Heart right ventricle (tissue), 16 donors: ENCODE measurements around the gene NCOA6. TPM values are rescaled to one million over a fixed set of nuclear protein-coding genes. Genes with fewer than 3 reads are reported as not detected.

ENCODE experiments used
- ATAC-seq, 8 donors: fragments of 200-7000 bp; cut with Tn5 transposase; one replicate each; pipeline ENCODE4 v1.9.1; 2020; ENCODE audit warnings: mild to moderate bottlenecking in 8 of 8, moderate library complexity in 8 of 8, moderate number of reproducible peaks in 1 of 8
- DNase-seq, 2 donors: peaks; one replicate each; pipeline ENCODE4 v3.0.0-alpha.2; 2020
- H3K27ac ChIP-seq, 10 donors: fragments of 200-600 bp; sonication (generic) in 2 of 10; one replicate each; pipeline versions ENCODE4 v1.5.0 to v1.8.0; 2020 to 2022; ENCODE audit warnings: mild to moderate bottlenecking in 3 of 10
- H3K27me3 ChIP-seq, 7 donors: fragments of 200-600 bp; one replicate each; pipeline ENCODE4 v1.8.0; 2021 to 2022; ENCODE audit warnings: mild to moderate bottlenecking in 2 of 7
- H3K36me3 ChIP-seq, 9 donors: fragments of 200-600 bp; sonication (generic) in 1 of 9; one replicate each; pipeline versions ENCODE4 v1.5.0 to v1.8.0; 2020 to 2022; ENCODE audit warnings: mild to moderate bottlenecking in 2 of 9
- H3K4me1 ChIP-seq, 9 donors: fragments of 200-600 bp; sonication (generic) in 1 of 9; one replicate each; pipeline versions ENCODE4 v1.5.0 to v1.8.0; 2020 to 2022; ENCODE audit warnings: mild to moderate bottlenecking in 4 of 9
- H3K4me3 ChIP-seq, 10 donors: fragments of 200-600 bp; sonication (generic) in 2 of 10; one replicate each; pipeline versions ENCODE4 v1.5.0 to v1.8.0; 2020 to 2022; ENCODE audit warnings: mild to moderate bottlenecking in 7 of 10, moderate library complexity in 2 of 10
- H3K9me3 ChIP-seq, 11 donors: fragments of 200-600 bp in 10 of 11; sonication (generic) in 2 of 11; one replicate each; pipeline versions ENCODE4 v1.5.0 to v1.8.0; 2013 to 2022; ENCODE audit warnings: mild to moderate bottlenecking in 2 of 11, control low read depth in 1 of 11, moderate library complexity in 1 of 11
- WGBS, 2 donors: extraction: QIAGEN DNeasy Blood & Tissue Kit; methylation state at CpG; one replicate each; pipeline ENCODE4 v1.1.7; 2013; ENCODE audit warnings: inconsistent platforms in 1 of 2; 5-methylcytosine and 5-hydroxymethylcytosine counted together
- intact Hi-C, 10 donors: fragments of 100-400 bp; cut with DNase I; formaldehyde crosslinking; loops; one replicate each; pipeline versions ENCODE4 v1.11.1 to v1.14.2; 2022
- polyA plus RNA-seq, 2 donors: library from polyadenylated mRNA; stranded (reverse); fragments of 200-250 nt; gene quantifications; one replicate each; pipeline ENCODE4 v1.2.3, GENCODE V29; 2013
- total RNA-seq, 10 donors: library from RNA; stranded (reverse); fragmentation: NEBNext Ultra II Directional in 3 of 10; extraction: Animal tissue kit (Norgen Biotek cat#: 25700) in 3 of 10; gene quantifications; one replicate each; pipeline versions ENCODE4 v1.2.1 to v1.2.4, GENCODE V29; 2021 to 2023
- TF ChIP-seq, protein P1 (sequence below), 9 donors: fragments of 200-600 bp; sonication (generic) in 2 of 9; IDR thresholded peaks; one replicate each; pipeline versions ENCODE4 v1.5.0 to v1.8.0; 2021 to 2022; ENCODE audit warnings: antibody characterized with exemption in 9 of 9, mild to moderate bottlenecking in 5 of 9, moderate library complexity in 1 of 9
- donor health status: Arrhythmogenic right ventricular cardiomyopathy.
- donor health status: ischemic (EF 13 %, LVEDD 7.1; RV severe dilation, severe dysfunction).
- donor health status: healthy with polysubstance abuse.
- donor health status: DM: no; HTN: yes; CAD: no.
- donor health status: DM: no; HTN: no; CAD: no.
- donor health status: ischemic (EF 25% LVEDD 6.9; RV normal size, moderate dysfunction).
- donor health status: ischemic (EF 25% LVEDD 5.7; RV mildly dilated, moderate dysfunction).
- donor health status: healthy.
- donor health status: DM: yes; HTN: yes; CAD: no.
- donor health status: Ischemic cardiomyopathy.
- donor health status: ischemic (EF 35%, LVEDD 5.7; RV mildly dilated, moderate dysfunction).
- donor health status: nonischemic (EF 11% LVEDD 7.7; RV severe dilation, severe dysfunction).
- donor health status: DM: yes; HTN: yes; CAD: no.
- donor health status: PGD.
- donor health status: ischemic (EF 29% LVEDD 5.4; RV normal size, mild dysfunction).
- donor health status: nonischemic (EF 23%, LVEDD 6.1; RV moderate dilation, normal function).

NCOA6 gene
- total and polyA plus RNA-seq, 12 donors, result 11.6 to 37.5 (median 18.0) TPM

DNA sequence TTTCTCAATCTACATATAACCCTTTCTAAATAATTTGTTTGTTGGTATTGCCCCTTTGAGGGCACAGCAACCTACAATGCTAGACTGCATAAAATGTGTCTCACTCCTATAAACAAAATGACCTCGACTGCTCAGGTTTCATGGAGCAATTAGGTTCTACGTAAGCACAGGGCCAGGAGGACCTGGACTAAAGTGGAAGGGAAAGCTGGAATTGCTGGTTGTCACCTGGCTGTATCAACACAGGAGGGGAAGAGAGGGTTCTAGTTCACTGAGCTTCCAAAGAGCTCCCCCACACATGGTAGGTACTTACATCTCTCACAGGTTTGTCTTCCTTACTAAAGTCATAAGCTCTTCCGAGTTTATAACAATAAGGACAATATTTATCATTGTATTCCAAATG, 51.0 kb downstream of the NCOA6 start:
- peaks cover 0 to 97% (median 26%) of the 10 kb centered on the region in 9 donors for H3K36me3 ChIP-seq
- H3K27ac ChIP-seq, result no peak overlapping the region

DNA sequence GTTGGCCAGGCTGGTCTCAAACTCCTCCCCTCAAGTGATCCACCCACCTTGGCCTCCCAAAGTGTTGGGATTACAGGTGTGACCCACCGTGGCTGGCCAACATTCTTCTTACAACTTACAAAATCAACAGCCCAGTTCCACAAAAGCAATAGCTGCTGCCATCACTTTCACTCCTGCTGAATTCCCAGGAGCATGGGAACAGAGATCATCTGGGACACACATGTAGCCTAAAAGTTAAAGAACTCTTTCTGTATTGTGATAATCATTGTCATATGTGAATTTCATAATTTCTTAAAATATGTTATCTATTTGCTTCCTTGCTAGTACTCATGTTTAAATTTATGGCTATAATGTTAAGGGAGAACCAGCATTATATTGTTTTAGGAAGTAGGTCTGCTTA, 51.7 kb downstream of the NCOA6 start:
- Histone ChIP-seq H3K36me3 (peaks cover 0 to 96% (median 26%) of the 10 kb centered on the region in 9 donors), H3K4me3 (no peak overlapping the region), H3K27me3 (no peaks in the 10 kb centered on the region), H3K9me3 (no peaks in the 10 kb centered on the region), H3K27ac (no peak overlapping the region), H3K4me1 (peaks cover 0 to 7% (median 0%) of the 10 kb centered on the region in 9 donors)
- DNase-seq (no peak), ATAC-seq (no peak)
- intact Hi-C loops, result loop anchor here in 5 of 10 donors (5.0 to 10.0 kb wide), 3 partner anchors 189 to 461 kb away; no protein-coding TSS in a partner anchor
- TF ChIP-seq, protein P1, sequence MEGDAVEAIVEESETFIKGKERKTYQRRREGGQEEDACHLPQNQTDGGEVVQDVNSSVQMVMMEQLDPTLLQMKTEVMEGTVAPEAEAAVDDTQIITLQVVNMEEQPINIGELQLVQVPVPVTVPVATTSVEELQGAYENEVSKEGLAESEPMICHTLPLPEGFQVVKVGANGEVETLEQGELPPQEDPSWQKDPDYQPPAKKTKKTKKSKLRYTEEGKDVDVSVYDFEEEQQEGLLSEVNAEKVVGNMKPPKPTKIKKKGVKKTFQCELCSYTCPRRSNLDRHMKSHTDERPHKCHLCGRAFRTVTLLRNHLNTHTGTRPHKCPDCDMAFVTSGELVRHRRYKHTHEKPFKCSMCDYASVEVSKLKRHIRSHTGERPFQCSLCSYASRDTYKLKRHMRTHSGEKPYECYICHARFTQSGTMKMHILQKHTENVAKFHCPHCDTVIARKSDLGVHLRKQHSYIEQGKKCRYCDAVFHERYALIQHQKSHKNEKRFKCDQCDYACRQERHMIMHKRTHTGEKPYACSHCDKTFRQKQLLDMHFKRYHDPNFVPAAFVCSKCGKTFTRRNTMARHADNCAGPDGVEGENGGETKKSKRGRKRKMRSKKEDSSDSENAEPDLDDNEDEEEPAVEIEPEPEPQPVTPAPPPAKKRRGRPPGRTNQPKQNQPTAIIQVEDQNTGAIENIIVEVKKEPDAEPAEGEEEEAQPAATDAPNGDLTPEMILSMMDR (IDR thresholded peaks at IDR 0.05), result no peak
- 74 to 80% methylated on average over 1 of the region's 1 CpG for WGBS, 2 donors

More for the DNA sequence above, 51.0 kb downstream of the NCOA6 start:
- Histone ChIP-seq H3K9me3 (no peaks in the 10 kb centered on the region), H3K27me3 (no peaks in the 10 kb centered on the region), H3K4me1 (peaks cover 0 to 4% (median 0%) of the 10 kb centered on the region in 9 donors), H3K4me3 (no peak overlapping the region)
- TF ChIP-seq, protein P1 (IDR thresholded peaks at IDR 0.05), result no peak
- 91 to 95% methylated on average over 3 of the region's 3 CpGs for WGBS, 2 donors
- intact Hi-C loops, result loop anchor here in 5 of 10 donors (5.0 to 10.0 kb wide), 3 partner anchors 190 to 462 kb away; no protein-coding TSS in a partner anchor
- no peak for DNase-seq
- no peak for ATAC-seq

DNA sequence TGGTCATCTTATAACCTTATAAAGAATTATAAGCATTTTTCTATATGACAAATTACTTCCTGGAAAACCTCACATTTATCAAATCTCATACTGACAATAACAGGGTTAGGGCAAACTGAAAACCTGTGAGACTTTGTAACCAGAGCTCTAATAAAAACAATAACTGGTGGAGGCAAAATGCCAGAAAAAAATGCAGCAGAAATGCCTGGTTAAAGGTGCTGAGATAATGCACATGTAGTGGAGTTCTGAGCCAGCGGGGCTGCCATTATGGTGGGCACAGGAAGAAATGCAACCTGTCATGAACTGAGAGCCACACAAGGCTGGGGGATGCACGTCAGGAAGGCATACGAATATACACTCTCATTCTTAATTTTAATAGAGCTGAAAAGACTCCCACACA, 53.0 kb downstream of the NCOA6 start:
- H3K9me3 ChIP-seq, result no peaks in the 10 kb centered on the region
- peaks cover 0 to 96% (median 34%) of the 10 kb centered on the region in 9 donors for H3K36me3 ChIP-seq
- no peak for DNase-seq
- H3K4me1 ChIP-seq, result peaks cover 0 to 7% (median 0%) of the 10 kb centered on the region in 9 donors
- no peak overlapping the region for H3K4me3 ChIP-seq
- TF ChIP-seq, protein P1 (IDR thresholded peaks at IDR 0.05), result no peak
- H3K27me3 ChIP-seq, result no peaks in the 10 kb centered on the region
- intact Hi-C loops, result loop anchor here in 5 of 10 donors (5.0 to 10.0 kb wide), 3 partner anchors 188 to 460 kb away; no protein-coding TSS in a partner anchor
- ATAC-seq, result no peak
- no peak overlapping the region for H3K27ac ChIP-seq
- 84 to 91% methylated on average over 3 of the region's 3 CpGs for WGBS, 2 donors

DNA sequence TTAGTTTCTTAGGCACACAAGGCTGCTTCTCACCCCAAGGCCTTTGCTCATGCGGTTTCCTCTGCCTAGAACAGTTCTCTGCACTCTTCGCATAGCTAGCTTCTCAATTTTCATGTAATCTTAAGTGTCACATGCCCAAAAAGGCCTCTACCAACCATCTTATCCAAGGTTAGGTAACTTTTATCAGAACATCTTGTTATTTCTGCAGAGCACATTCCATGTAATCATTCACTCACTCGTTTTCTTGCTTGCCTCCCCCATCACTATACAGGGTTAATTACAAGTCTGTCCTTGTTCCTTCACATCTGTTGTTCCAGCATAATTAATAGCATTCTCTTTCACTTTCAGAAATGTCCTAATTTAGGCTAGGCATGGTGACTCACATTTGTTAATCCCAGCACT, 53.8 kb downstream of the NCOA6 start:
- intact Hi-C loops, result loop anchor here in 5 of 10 donors (5.0 to 10.0 kb wide), 3 partner anchors 187 to 459 kb away; no protein-coding TSS in a partner anchor
- no peak for ATAC-seq
- Histone ChIP-seq H3K36me3 (peaks cover 0 to 99% (median 40%) of the 10 kb centered on the region in 9 donors), H3K4me3 (no peak overlapping the region), H3K27me3 (no peaks in the 10 kb centered on the region), H3K27ac (no peak overlapping the region), H3K9me3 (no peaks in the 10 kb centered on the region), H3K4me1 (peaks cover 0 to 7% (median 0%) of the 10 kb centered on the region in 9 donors)
- TF ChIP-seq, protein P1 (IDR thresholded peaks at IDR 0.05), result no peak
- 70 to 71% methylated on average over 3 of the region's 3 CpGs for WGBS, 2 donors
- DNase-seq, result no peak
